ENCODE measurements around the gene ITPR2.
A peak's percentile ranks its signal among the peaks of the same experiment; 100 is the strongest.
"Not testable (repeated sequence)": the region's sequence is repeated elsewhere in the genome, so short reads cannot be mapped to it uniquely, and the experiment has no call there.

Gene ITPR2

DNA sequence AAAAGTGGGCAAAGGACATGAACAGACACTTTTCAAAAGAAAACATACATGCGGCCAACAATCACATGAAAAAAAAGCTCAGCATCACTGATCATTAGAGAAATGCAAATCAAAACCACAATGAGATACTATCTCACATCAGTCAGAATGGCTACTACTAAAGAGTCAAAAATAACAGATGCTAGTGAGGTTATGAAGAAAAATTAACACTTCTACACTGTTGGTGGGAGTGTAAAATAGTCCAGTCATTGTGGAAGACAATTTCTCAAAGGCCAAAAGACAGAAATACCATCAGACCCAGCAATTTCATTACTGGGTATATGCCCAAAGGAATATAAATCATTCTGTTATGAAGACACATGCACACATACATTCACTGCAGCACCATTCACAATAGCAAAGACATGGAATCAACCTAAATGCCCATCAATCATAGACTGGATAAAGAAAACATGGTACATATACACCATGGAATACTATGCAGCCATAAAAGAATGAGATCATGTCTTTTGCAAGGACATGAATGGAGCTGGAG, 103.8 kb downstream of the ITPR2 start:
- DNase-seq, result not testable (repeated sequence)

GRCh38 chr12:26728205-26729050, 104.6 kb downstream of the ITPR2 start:
- DNase-seq, result no peak

- DNase-seq, result no peak
These were observed 105.4 kb downstream of the ITPR2 start for GRCh38 chr12:26727482-26728204.

DNA sequence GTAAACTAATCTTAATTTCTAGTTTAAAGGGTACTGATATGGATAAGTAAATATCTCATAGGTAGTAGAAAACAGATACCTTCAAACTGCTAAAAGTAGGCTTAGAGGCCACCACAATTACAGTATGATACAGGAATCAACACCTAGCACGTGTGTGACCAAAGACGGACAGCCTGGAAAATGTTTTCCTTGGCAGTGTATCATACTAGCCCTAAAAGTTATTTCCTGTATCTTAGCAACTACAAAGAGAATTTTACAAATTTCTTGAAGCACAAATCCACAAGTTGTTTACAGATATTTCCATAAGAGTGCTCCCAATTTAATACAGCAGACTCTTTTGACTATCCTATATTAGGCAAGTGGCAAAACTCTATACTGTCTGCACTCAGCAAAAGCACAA, 106.0 kb downstream of the ITPR2 start:
- DNase-seq, result no peak

DNA sequence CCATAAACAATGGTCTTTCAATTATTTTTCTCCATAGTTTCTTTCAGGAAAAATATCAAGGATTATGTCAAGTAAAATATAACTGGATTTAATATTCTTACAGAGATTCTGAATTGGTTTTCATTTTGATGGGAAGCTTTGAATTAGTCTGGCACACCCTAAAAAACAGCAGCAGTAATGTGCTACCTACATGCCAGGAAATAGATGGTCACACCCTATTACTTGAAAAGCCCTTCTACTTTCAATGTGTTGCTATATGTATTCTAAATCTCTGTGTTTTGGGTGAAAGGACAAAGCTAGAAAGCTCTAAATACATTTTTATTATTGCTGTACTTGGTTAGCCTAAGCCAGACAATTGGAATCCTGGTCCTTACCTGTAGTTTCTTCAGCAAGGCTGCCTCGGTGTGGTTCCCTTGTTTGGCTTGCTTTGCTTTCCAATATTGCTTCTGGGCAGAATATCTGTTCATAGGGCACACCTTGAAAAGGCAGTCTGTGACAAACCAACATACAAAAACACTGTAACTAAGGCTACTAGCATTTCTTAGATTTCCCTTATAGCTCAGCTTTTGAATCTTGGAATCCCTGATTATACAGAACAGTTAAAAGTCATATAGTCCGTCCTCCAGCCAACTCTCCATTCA, 107.6 kb downstream of the ITPR2 start:
- DNase-seq, result no peak

- no peak for DNase-seq
These were observed 108.7 kb downstream of the ITPR2 start for GRCh38 chr12:26724309-26724702.

DNA sequence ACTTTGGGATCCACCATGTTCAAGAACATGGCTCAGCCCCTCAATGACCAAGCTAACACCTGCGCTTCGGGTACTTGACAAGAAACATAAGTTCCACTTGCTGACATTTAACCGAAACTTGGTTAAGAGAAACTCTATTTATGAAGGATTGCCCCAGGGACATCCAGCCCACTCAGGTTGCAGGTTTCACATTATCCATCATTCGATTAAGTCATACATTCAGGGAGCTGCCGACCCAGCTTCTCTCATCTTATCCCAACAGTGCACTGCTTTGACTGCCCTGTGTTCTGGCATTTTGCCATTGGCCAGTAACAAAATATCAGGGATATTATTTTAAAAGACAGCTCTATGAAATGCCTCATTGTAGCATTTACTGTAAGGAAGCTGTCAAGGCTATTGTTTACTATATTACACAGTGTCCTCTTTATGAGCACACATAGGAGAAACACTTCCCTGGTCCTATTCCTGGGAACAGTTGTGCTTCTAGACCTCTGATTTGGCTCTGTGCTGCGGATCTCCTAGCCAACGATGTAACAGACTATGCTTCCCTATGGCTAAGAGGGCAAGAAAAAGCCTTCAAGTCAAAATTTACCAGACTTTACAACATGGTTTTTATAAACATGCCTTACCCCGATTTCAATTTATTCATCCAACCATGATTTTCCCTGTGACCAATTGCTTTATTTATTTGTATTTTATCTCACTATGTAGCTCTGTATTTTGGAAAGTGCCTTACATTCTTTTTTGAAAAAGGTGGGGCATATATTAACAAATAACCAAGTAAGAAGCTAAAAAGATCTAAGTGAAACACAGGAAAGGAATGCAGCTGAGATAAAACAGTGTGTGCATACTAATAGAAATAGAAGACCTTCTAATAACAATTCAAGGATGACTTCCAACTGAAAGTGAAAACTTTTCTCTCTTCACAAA, 109.3 kb downstream of the ITPR2 start:
- no peak for DNase-seq

DNA sequence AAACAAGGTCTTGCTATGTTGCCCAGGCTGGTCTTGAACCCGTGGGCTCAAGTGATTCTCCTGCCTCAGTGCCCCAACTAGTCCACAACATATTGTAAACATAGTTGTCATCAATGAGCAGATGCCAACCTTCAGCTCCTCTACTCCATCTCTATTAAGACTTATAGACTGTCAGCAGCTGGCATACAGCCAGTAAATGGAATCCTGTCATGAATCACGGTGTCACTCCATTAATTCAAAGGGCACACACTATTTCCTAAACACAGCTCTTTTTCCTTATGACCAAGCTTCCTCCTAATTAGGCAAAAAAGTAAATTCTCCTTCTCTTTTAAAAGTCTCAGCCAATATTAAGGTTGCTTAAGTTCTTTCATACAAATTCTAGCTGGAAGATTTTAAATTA, 111.2 kb downstream of the ITPR2 start:
- peak; percentile 16 to 62 (median 24) for DNase-seq

DNA sequence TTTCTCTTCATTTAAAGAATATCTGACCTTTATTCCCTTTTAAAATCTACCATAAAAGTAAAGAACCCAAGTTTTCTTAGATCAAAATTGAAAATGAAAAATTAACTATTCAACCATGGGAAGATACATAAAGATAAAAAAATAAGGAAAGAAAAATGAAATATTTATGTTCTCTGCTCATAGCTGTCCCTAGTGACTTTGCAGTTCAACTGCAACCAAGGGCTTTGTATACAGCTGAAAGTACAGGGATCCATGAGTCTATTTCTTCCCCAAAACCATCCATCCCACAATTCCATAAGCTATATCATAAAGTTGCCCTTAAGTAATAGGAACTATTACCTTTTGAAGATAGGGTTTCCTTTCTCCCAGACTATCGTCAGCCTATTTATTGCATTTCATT, 113.1 kb downstream of the ITPR2 start:
- DNase-seq, result no peak

GRCh38 chr12:26717757-26718156, 115.2 kb downstream of the ITPR2 start:
- no peak for DNase-seq

- DNase-seq, result peak in 2 of 3 experiments; percentile 15 to 62
These were observed 117.8 kb downstream of the ITPR2 start for GRCh38 chr12:26715232-26715631.

- no peak for DNase-seq
These were observed 119.1 kb downstream of the ITPR2 start for GRCh38 chr12:26713885-26714383.

DNA sequence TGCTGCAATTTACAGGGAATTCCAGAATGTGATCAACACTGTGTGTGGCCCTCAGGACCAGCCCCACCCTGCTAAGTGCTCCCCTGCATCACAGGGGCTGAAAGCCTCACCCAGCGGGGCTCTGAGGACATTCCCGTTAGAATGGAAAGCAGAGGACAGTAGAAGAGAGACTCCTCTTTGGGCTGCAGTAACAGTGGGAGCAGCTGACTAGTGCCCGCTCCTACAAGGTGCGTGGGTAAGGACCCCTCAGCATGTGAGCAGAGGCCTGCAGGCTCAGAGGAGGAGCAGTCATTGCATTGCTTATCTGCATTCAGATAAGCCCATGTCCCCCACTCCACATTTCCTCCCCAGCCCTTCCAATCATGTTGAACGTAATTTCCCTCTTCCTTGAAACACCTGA, 120.1 kb downstream of the ITPR2 start:
- DNase-seq, result no peak

- DNase-seq, result no peak
These were observed 121.4 kb downstream of the ITPR2 start for GRCh38 chr12:26711569-26711968.

DNA sequence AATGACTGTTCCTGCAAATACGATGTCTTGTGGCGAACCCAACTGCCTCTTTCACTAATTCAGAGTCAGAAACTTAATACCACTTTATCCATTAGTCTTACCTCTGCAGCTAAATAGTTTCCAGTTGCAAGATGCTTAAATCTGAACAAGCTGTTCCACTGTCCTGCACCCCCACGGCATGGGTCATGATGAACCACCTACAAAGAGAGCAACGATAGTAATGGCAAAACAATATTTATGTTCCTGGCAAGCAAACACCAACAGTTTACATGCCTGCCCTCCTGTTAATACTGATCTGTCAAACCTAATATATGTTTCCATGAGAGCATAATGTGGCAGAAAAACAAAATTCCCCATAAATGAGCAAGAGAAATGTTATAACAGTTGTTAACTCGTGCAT, 121.9 kb downstream of the ITPR2 start:
- DNase-seq, result no peak

DNA sequence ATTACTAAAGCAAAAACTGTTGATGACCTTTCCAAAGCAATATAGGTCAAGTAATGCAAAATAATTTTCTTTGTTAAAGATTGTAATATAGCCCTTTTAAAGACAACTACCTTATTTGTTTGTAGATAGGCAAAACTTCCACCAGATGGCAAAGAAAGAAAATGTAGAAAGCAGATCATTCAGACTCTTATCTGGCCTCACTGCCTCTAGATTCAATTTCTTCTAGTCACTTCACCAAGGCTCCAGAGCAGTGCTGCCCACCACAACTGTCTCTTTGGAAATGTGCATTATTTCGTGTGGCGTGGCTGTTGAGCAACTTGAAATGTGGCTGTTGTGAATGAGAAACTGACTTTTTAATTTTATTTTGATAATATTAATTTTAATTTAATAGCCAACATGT, 127.1 kb downstream of the ITPR2 start:
- DNase-seq, result peak in 1 of 3 experiments; percentile 14

DNA sequence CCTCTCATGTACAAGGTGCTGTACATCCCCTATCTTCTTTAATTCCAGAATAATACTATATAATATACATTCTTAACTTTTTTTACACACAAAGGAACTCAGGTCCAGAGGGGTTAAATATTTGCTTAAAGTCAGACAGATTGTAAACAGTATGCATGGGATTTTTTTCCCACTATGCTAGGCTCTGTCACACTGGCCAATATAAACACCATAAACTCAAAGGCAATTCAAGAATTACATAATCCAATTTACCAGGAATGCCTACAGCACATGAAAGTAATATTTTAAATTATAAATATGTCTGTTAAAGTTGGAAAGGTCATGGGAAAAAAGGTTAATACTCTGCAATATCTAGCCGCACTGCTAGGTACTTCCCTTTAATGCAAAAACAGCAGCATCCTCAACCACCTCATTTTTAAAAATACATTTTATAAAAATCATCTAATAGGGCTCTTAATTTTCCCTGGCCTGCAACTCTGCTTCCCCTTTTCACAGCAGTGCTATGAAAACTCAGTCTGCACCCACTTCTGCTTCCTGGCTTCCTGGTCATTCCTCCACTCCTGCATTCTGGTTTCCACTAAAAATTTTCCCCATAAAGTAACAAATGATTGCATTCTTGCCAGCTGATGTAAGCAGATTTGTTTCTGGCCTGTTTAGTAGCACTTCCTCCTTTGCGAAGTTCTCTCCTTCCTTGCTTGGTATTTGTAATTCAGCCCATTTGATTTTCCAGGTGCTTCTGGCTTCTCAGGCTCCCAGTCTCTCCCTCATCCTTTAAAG, 128.1 kb downstream of the ITPR2 start:
- DNase-seq, result no peak

GRCh38 chr12:26704214-26704613, 128.8 kb downstream of the ITPR2 start:
- DNase-seq, result no peak

GRCh38 chr12:26702741-26703140, 130.3 kb downstream of the ITPR2 start:
- no peak for DNase-seq

DNA sequence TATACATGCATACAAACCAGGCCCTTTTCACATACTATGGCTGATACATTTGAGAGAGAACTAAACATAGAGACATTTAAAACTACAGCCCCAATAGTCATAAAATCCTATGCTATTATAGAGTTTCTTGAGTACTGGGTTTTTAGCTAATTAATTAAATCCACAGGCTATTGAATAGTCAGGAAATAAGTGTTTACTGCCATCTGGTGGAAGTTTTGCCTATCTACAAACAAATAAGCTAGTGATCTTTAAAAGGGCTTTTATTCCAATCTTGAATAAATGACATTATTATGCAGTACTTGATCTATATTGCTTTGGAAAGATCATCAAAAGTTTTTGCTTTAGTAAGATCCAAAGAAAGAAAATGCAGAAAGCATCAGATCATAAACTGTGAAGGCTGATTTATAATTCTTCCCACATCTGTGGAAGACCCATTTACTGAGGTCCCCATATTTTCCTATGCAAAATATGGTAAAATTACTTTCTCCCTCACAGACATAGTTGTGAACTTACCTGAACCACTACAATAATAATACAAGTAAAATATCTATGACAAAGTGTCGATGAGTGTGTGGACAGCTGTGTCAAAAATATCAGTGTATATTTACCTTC, 131.3 kb downstream of the ITPR2 start:
- peak; percentile 15 to 86 (median 25) for DNase-seq

DNA sequence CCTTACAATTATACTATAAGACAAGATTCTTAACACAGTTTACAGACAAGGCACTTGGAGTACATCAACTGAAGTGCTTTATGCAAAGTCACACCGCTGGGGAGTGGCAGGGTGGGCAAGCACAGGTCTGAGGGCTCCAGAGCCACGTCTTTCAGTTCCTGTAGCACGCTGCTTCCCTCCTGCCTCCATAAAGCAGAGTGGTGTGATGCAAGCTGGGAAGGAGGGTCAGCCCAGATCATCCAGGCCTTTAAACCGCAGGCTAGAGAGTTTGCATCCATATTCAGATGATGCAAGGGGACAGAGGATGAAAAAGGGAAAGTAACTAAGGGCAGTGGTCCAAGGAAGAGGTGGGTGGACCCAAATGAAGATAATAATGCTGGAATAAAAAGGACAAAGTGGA, 132.6 kb downstream of the ITPR2 start:
- no peak for DNase-seq

Measured in NCI-H1417 (cell line).